Ishikawa (cell line): ENCODE data around the gene FAAP20.

Source experiments
- CEBPB ChIP-seq: IDR thresholded peaks from 2 replicates; pipeline ENCODE4 v1.6.1; 2012
- CREB1 ChIP-seq: IDR thresholded peaks from 2 replicates; pipeline ENCODE4 v1.6.1; 2012; ENCODE audit warnings: low read depth
- EGR1 ChIP-seq: IDR thresholded peaks from 2 replicates; pipeline ENCODE4 v1.6.1; 2012
- EP300 ChIP-seq: IDR thresholded peaks from 2 replicates; pipeline ENCODE4 v1.6.1; 2012; ENCODE audit warnings: borderline replicate concordance
- FOXM1 ChIP-seq: IDR thresholded peaks from 2 replicates; pipeline ENCODE4 v1.6.1; 2012; ENCODE audit warnings: low read depth, borderline replicate concordance
- MAX ChIP-seq: IDR thresholded peaks from 2 replicates; pipeline ENCODE4 v1.6.1; 2012
- NFIC ChIP-seq: IDR thresholded peaks from 2 replicates; pipeline ENCODE4 v1.6.1; 2012
- RAD21 ChIP-seq: IDR thresholded peaks from 2 replicates; pipeline ENCODE4 v1.6.1; 2012; ENCODE audit warnings: low read depth
- TAF1 ChIP-seq: IDR thresholded peaks from 2 replicates; pipeline ENCODE4 v1.6.1; 2012; ENCODE audit warnings: low read depth, mild to moderate bottlenecking
- TCF12 ChIP-seq: IDR thresholded peaks from 2 replicates; pipeline ENCODE4 v1.6.1; 2012; ENCODE audit warnings: low read depth
- TEAD4 ChIP-seq: IDR thresholded peaks from 2 replicates; pipeline ENCODE4 v1.6.1; 2012
- YY1 ChIP-seq: IDR thresholded peaks from 2 replicates; pipeline ENCODE4 v1.6.1; 2012; ENCODE audit warnings: low read depth
- ZBTB7A ChIP-seq: IDR thresholded peaks from 2 replicates; pipeline ENCODE4 v1.6.1; 2012; ENCODE audit warnings: low read depth
- TF ChIP-seq, protein P1 (sequence below): IDR thresholded peaks from 2 replicates; pipeline ENCODE4 v1.6.1; 2012; ENCODE audit warnings: low read depth, mild to moderate bottlenecking
- TF ChIP-seq, protein P2 (sequence below): IDR thresholded peaks from 2 replicates; pipeline ENCODE4 v1.6.1; 2012

The FAAP20 gene

GRCh38 chr1:2170211-2170610, 24.4 kb downstream of the FAAP20 start:
- TF ChIP-seq TCF12 (no peak), EGR1 (no peak), RAD21 (no peak), ZBTB7A (no peak), CREB1 (no peak), EP300 (no peak), YY1 (no peak), NFIC (no peak), TEAD4 (no peak), TAF1 (no peak), FOXM1 (no peak), CEBPB (no peak), MAX (no peak)
- TF ChIP-seq, protein P1, sequence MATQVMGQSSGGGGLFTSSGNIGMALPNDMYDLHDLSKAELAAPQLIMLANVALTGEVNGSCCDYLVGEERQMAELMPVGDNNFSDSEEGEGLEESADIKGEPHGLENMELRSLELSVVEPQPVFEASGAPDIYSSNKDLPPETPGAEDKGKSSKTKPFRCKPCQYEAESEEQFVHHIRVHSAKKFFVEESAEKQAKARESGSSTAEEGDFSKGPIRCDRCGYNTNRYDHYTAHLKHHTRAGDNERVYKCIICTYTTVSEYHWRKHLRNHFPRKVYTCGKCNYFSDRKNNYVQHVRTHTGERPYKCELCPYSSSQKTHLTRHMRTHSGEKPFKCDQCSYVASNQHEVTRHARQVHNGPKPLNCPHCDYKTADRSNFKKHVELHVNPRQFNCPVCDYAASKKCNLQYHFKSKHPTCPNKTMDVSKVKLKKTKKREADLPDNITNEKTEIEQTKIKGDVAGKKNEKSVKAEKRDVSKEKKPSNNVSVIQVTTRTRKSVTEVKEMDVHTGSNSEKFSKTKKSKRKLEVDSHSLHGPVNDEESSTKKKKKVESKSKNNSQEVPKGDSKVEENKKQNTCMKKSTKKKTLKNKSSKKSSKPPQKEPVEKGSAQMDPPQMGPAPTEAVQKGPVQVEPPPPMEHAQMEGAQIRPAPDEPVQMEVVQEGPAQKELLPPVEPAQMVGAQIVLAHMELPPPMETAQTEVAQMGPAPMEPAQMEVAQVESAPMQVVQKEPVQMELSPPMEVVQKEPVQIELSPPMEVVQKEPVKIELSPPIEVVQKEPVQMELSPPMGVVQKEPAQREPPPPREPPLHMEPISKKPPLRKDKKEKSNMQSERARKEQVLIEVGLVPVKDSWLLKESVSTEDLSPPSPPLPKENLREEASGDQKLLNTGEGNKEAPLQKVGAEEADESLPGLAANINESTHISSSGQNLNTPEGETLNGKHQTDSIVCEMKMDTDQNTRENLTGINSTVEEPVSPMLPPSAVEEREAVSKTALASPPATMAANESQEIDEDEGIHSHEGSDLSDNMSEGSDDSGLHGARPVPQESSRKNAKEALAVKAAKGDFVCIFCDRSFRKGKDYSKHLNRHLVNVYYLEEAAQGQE = no peak
- TF ChIP-seq, protein P2, sequence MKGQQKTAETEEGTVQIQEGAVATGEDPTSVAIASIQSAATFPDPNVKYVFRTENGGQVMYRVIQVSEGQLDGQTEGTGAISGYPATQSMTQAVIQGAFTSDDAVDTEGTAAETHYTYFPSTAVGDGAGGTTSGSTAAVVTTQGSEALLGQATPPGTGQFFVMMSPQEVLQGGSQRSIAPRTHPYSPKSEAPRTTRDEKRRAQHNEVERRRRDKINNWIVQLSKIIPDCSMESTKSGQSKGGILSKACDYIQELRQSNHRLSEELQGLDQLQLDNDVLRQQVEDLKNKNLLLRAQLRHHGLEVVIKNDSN = no peak

GRCh38 chr1:2169200-2169836, 25.3 kb downstream of the FAAP20 start:
- TF ChIP-seq MAX (no peak), FOXM1 (no peak), TCF12 (no peak), TAF1 (no peak), RAD21 (no peak), CEBPB (no peak), EGR1 (no peak), CREB1 (no peak), YY1 (no peak), NFIC (no peak), TEAD4 (no peak), EP300 (no peak), ZBTB7A (no peak)
- TF ChIP-seq, protein P1 = no peak
- TF ChIP-seq, protein P2 = no peak

DNA sequence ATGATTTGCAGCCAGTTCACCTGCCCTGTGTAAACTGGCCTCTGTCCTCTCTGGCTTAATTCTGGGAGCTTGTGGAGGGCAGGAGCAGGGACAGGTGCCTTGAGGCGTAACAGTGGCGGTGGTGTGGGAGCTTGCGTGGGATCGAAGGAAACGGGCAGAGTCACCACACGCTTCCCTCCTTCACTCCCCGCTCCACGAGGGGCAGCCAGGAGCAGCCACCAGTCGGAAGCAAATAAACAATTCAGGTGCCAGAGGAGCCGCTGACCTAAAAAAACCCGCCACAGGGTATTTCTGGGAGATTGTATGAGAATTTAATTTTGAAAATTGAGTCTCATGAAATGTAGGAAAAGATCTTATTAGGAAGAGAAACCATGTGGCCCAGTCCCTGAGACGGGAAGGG, 26.0 kb downstream of the FAAP20 start:
- TF ChIP-seq MAX = no peak
- TF ChIP-seq, protein P1 = no peak
- no peak for TF ChIP-seq YY1
- TF ChIP-seq RAD21 = no peak
- TF ChIP-seq TAF1 = no peak
- no peak for TF ChIP-seq FOXM1
- TF ChIP-seq ZBTB7A = no peak
- no peak for TF ChIP-seq TCF12
- no peak for TF ChIP-seq EGR1
- no peak for TF ChIP-seq NFIC
- TF ChIP-seq EP300 = no peak
- no peak for TF ChIP-seq CEBPB
- TF ChIP-seq, protein P2 = no peak
- no peak for TF ChIP-seq TEAD4
- TF ChIP-seq CREB1 = no peak

- no peak for TF ChIP-seq MAX
- TF ChIP-seq, protein P1 = no peak
- no peak for TF ChIP-seq TCF12
- TF ChIP-seq TAF1 = no peak
- TF ChIP-seq FOXM1 = no peak
- no peak for TF ChIP-seq CEBPB
- TF ChIP-seq EP300 = no peak
- TF ChIP-seq NFIC = no peak
- TF ChIP-seq CREB1 = no peak
- TF ChIP-seq ZBTB7A = no peak
These were observed 26.5 kb downstream of the FAAP20 start for GRCh38 chr1:2168090-2168489.
